RWPE1 (cell line): Measurements from ENCODE around the gene TXN.
A peak's percentile ranks its signal among the peaks of the same experiment; 100 is the strongest.

Source experiments
- CTCF ChIA-PET: fragments of 350-600 bp; sonication (Branson Sonifier 250); formaldehyde crosslinking; extraction: SDS; loops from one replicate; lab custom pipeline; 2021; lab: Yijun Ruan, JAX
- POLR2A ChIA-PET: fragments of 400-600 bp; formaldehyde crosslinking; extraction: SDS; loops from one replicate; lab custom pipeline; 2020; ENCODE audit warnings: antibody characterized with exemption; ENCODE audit not compliant: low non-redundant PET; lab: Yijun Ruan, JAX
- DNase-seq: peaks from one replicate; pipeline ENCODE4 v3.0.0; 2012; ENCODE audit warnings: low spot score
- H3K27ac ChIP-seq: fragments of 450-650 bp; 2 replicates; pipeline ENCODE4 v1.5.1; 2017
- TF ChIP-seq, protein P1 (sequence below): fragments of 450-650 bp; conservative IDR thresholded peaks from 2 replicates; pipeline ENCODE4 v1.5.1; 2017; ENCODE audit warnings: low read depth, mild to moderate bottlenecking

The TXN gene

DNA sequence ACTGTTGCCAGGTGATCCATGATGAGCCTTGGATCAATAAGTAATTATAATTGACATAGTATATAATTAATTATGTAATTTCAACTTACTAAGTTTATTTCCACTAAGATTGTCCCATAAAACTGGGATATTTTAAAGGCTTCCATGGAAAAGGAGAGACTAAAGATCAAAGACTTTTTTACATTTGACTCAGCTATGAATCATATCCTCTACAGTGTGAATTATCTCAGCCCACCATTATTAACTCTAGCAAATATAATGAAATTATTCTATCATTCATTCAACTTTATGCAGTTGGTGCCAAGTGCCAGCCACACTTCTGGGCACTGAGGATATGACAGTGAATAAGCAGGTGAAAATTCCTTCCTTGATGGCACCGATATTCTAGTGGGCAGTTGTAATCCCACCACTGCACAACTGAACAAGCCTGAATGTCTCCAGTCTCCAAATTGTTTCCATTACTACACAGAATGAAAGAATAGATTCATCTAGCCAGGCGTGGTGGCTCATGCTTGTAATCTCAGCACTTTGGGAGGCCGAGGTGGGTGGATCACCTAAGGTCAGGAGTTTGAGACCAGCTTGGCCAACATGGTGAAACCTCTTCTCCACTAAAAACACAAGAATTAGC is 21.9 kb upstream of the TXN start:
- CTCF ChIA-PET: no interaction called here
- TF ChIP-seq, protein P1, sequence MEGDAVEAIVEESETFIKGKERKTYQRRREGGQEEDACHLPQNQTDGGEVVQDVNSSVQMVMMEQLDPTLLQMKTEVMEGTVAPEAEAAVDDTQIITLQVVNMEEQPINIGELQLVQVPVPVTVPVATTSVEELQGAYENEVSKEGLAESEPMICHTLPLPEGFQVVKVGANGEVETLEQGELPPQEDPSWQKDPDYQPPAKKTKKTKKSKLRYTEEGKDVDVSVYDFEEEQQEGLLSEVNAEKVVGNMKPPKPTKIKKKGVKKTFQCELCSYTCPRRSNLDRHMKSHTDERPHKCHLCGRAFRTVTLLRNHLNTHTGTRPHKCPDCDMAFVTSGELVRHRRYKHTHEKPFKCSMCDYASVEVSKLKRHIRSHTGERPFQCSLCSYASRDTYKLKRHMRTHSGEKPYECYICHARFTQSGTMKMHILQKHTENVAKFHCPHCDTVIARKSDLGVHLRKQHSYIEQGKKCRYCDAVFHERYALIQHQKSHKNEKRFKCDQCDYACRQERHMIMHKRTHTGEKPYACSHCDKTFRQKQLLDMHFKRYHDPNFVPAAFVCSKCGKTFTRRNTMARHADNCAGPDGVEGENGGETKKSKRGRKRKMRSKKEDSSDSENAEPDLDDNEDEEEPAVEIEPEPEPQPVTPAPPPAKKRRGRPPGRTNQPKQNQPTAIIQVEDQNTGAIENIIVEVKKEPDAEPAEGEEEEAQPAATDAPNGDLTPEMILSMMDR: no peak
- POLR2A ChIA-PET: no interaction called here
- peak; percentile 68 for DNase-seq
- H3K27ac ChIP-seq: peak overlapping the region; percentile 37; the same call in 1 of the 2 replicates

DNA sequence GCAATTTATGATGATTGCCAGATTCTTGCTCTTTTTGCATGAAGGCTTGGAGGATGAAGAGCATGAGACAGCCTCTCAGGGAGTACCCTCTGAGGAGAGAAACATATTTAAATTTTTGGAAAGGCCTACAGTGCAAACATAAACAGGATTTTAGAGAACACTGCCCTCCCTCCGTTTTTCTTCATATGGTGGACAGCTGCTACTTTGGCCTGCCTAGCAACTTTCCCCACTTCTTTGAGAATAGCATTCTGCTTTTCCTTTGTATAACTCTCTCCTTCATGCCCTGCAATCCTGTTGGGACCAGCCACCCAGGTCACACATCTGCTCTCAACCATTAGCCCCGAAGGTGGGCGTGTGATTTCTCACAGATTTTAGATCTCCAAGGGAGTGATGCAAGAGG is 20.5 kb upstream of the TXN start:
- CTCF ChIA-PET: no interaction called here
- DNase-seq: no peak
- H3K27ac ChIP-seq: no peak overlapping the region
- TF ChIP-seq, protein P1: no peak
- POLR2A ChIA-PET: no interaction called here

DNA sequence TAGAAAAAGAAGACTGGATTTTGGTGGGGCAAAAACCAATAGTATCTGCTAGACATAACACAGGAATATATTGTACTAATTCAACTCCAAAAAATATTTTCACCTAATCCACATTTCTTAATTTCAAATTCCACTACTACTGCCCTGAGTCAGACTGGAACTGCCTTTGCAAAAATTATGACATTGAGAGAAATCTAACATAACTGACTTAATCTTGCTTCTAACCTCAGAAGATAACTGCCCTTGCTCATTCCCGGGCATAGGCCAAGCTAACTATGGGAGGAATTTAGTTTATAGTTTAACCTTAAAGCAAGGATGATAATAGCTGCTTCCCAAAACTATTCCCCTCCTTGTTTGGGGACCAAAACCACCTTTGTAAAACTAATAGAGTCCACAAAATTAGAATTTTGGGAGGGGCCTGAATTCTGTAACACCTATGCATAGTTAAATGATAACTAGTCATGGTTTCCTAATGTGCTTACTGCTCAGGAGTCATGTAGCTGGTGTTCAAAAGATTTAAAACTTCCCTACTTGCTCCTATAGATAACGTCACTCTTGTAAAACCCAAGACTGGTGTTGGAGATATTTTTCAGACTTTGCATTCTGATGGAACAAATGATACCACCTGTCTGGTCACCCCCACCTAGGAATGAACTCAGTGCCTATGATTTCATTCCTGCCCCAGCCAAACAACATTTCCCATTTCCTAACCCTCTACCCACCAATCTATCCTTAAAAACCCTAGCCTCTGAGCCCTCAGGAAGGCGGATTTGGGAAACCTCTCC is 14.1 kb upstream of the TXN start:
- DNase-seq: no peak
- POLR2A ChIA-PET: interaction anchor here (1.7 kb wide), 1 partner anchor 13 kb away, joined by 7 read pairs; the partner anchor contains the start of gene TXN

DNA sequence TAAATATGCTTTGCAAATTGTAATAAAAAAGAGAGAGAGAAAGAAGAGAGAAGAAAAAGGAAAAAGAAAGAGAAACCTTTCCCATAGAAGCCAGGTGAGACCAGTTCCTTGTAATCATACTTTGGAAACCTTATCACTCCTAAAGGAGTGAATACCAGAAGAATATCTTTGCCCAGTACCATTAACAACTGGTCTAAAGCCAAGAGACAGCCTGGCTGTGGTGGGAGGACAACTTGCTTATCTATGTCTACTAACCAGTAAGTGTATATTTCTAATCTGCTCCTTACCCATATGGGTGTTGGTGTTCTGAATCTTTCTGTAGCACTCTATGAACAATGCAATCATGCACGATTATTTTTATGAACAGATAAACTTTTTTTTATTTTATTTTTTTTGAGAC is 10.5 kb upstream of the TXN start:
- DNase-seq: no peak
- POLR2A ChIA-PET: no interaction called here
- CTCF ChIA-PET: no interaction called here
- TF ChIP-seq, protein P1: no peak
- H3K27ac ChIP-seq: no peak overlapping the region

More for the DNA sequence above, 14.1 kb upstream of the TXN start:
- TF ChIP-seq, protein P1: no peak
- no peak overlapping the region for H3K27ac ChIP-seq
- CTCF ChIA-PET: interaction anchor here (0.7 kb wide), 1 partner anchor 627 kb away, joined by 3 read pairs; no protein-coding TSS in a partner anchor

DNA sequence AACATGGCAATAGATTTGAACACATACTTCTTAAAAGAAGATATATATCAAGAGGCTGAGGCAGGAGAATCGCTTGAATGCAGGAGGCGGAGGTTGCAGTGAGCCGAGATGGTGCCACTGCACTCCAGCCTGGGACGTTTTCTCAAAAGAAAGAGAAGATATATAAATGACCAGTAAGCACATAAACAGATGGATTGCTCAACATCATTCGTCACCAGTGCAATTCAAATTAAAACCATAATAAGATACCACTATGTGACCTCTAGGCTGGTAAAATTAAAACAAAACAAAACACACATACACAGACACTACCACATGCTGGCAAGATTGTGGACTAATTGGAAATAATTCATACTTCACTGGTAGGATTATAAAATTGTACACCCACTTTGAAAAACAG is 5.3 kb upstream of the TXN start:
- H3K27ac ChIP-seq: no peak overlapping the region
- TF ChIP-seq, protein P1: no peak
- POLR2A ChIA-PET: no interaction called here
- CTCF ChIA-PET: no interaction called here
- no peak for DNase-seq

DNA sequence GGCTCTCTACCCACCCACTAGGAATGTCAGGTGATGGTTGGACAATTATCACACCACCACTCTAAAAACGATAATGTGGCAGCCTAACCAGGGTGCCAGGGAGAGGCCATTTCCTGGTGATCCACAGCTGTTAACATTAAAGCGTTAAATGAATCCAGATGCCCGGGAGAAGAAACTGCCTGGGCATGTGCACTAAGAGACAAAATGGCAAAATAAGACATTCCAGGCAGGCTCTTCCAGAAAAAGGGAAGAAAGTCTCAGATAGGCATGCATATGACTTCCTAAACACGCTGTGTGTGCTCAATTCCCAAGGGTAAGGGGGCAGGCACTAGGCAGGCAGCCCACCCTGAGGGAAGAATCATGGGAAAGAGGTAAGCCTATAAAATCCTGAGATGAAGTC is 4.6 kb upstream of the TXN start:
- ChIA-PET CTCF (no interaction called here), POLR2A (no interaction called here)
- no peak for DNase-seq
- TF ChIP-seq, protein P1: no peak
- H3K27ac ChIP-seq: no peak overlapping the region
